ENCODE results near the gene BAIAP2L1. TPM values are rescaled to one million over a fixed set of nuclear protein-coding genes. Genes with fewer than 3 reads are reported as not detected.

BAIAP2L1 gene
- total and polyA plus RNA-seq, 9 of the 15 experiments (the other 6 are each of a cell fraction or from before 2014, with no cell fraction given), result 4.2 to 29.8 (median 15.5) TPM

- TF ChIP-seq ZNF311 (CRISPR knock-in tag; IDR thresholded peaks at IDR 0.05) (no peak), PHF20 (IDR thresholded peaks at IDR 0.05; ENCODE audit: partially characterized antibody) (no peak), ZNF639 (CRISPR knock-in tag; conservative IDR thresholded peaks at IDR 0.05 in 1 of 2, IDR thresholded peaks at IDR 0.05 in 1 of 2) (0 out of 4 replicates have a peak, but pooled peaks of 1 of the 2 experiments have one; percentile 43), ZNF449 (CRISPR knock-in tag; IDR thresholded peaks at IDR 0.05) (no peak), ZNF407 (IDR thresholded peaks at IDR 0.05; ENCODE audit: low read depth) (no peak), GABPA (tag; conservative IDR thresholded peaks at IDR 0.05; ENCODE audit: low read depth) (peak; percentile 94), ZNF57 (CRISPR knock-in tag; IDR thresholded peaks at IDR 0.05) (no peak)
Observed at GRCh38 chr7:98251601-98252424, 149.1 kb downstream of the BAIAP2L1 start, which contains the start of gene TECPR1 (continued).
